ENCODE data around the gene VWA5B2. TPM values are rescaled to one million over a fixed set of nuclear protein-coding genes. Genes with fewer than 3 reads are reported as not detected.

VWA5B2 gene
- total and polyA plus RNA-seq, 4 donors, result 0.12 to 1.7 (median 0.86) TPM

GRCh38 chr3:184291044-184291737 is 61.8 kb downstream of the VWA5B2 start:
- H3K4me1 ChIP-seq (ENCODE audit: control insufficient read depth in 5 of 5, insufficient read depth in 5 of 5, low read length in 5 of 5), result no peaks in the 10 kb centered on the region
- 90 to 91% methylated on average over 22 of the region's 22 CpGs for WGBS, 2 donors

More at GRCh38 chr3:184291044-184291737, 61.8 kb downstream of the VWA5B2 start:
- ATAC-seq (ENCODE audit: insufficient read depth, low FRiP score) (no peak), DNase-seq (no peak)
- Histone ChIP-seq H3K9me3 (ENCODE audit: control insufficient read depth in 4 of 4, insufficient read depth in 3 of 4, low read length in 3 of 4) (no peaks in the 10 kb centered on the region), H3K27ac (ENCODE audit: low read depth in 1 of 2, low read length in 1 of 2) (no peak overlapping the region), H3K9ac (ENCODE audit: insufficient read depth in 1 of 2, low read length in 2 of 2) (no peak overlapping the region), H3K4me3 (no peak overlapping the region), H3K27me3 (ENCODE audit: control insufficient read depth in 3 of 3, insufficient read depth in 3 of 3, low read length in 2 of 3) (peaks cover 0 to 4% (median 0%) of the 10 kb centered on the region in 3 donors), H3K36me3 (ENCODE audit: control insufficient read depth in 4 of 4, insufficient read depth in 4 of 4, low read length in 4 of 4) (no peaks in the 10 kb centered on the region)
- no peak for TF ChIP-seq CTCF (IDR thresholded peaks at IDR 0.05; ENCODE audit: control extremely low read depth, extremely low read depth)

Small RNA genes lying within 50 kb of the gene (small RNA-seq; reads per million reads assigned to genes)
- gene MIR1224 (ENCODE audit: low replicate concordance), result 0.06 reads per million

Other genes with a start within 250 kb of the VWA5B2 start
- 10 to 100 TPM; 29.5 to 78.1 TPM for gene ABCC5, start 211.7 kb upstream of the VWA5B2 start, total RNA-seq
- 10 to 100 TPM; 12.1 to 12.4 TPM for gene ABCC5, start 211.7 kb upstream of the VWA5B2 start, polyA plus RNA-seq
- not detected for gene HTR3D, start 197.8 kb upstream of the VWA5B2 start, total RNA-seq
- gene HTR3D, start 197.8 kb upstream of the VWA5B2 start, polyA plus RNA-seq, result not detected
- under 1 TPM in 1 of 2 donors, not detected in 1; 0.46 TPM for gene HTR3C, start 176.5 kb upstream of the VWA5B2 start, total RNA-seq
- gene HTR3C, start 176.5 kb upstream of the VWA5B2 start, polyA plus RNA-seq, result under 1 TPM; 0.09 to 0.47 TPM
- gene HTR3E, start 132.5 kb upstream of the VWA5B2 start, total RNA-seq, result not detected
- gene HTR3E, start 132.5 kb upstream of the VWA5B2 start, polyA plus RNA-seq, result not detected
- gene EIF2B5, start 94.2 kb upstream of the VWA5B2 start, total RNA-seq, result 10 to 100 TPM; 32.5 to 36.0 TPM
- gene EIF2B5, start 94.2 kb upstream of the VWA5B2 start, polyA plus RNA-seq, result 10 to 100 TPM; 39.7 to 43.2 TPM
- 10 to 100 TPM; 51.8 to 73.5 TPM for gene DVL3, start 74.2 kb upstream of the VWA5B2 start, total RNA-seq
- 10 to 100 TPM; 37.8 to 39.9 TPM for gene DVL3, start 74.2 kb upstream of the VWA5B2 start, polyA plus RNA-seq
- 100 to 1,000 TPM; 173 to 333 TPM for gene AP2M1, start 54.7 kb upstream of the VWA5B2 start, total RNA-seq
- 100 to 1,000 TPM; 153 to 329 TPM for gene AP2M1, start 54.7 kb upstream of the VWA5B2 start, polyA plus RNA-seq
- 10 to 100 TPM; 44.7 to 81.8 TPM for gene ABCF3, start 43.4 kb upstream of the VWA5B2 start, total RNA-seq
- 10 to 100 TPM; 47.5 to 51.4 TPM for gene ABCF3, start 43.4 kb upstream of the VWA5B2 start, polyA plus RNA-seq
- gene ALG3, start 19.4 kb downstream of the VWA5B2 start, total RNA-seq, result 10 to 100 TPM; 24.7 to 54.8 TPM
- gene ALG3, start 19.4 kb downstream of the VWA5B2 start, polyA plus RNA-seq, result 10 to 100 TPM; 32.2 to 68.0 TPM
- 1 to 10 TPM; 2.3 to 4.6 TPM for gene EEF1AKMT4, start 20.1 kb downstream of the VWA5B2 start, total RNA-seq
- 10 to 100 TPM in 1 of 2 donors, 1 to 10 TPM in 1; 5.2 to 12.2 TPM for gene EEF1AKMT4, start 20.1 kb downstream of the VWA5B2 start, polyA plus RNA-seq
- gene CAMK2N2, start 32.0 kb downstream of the VWA5B2 start, total RNA-seq, result under 1 TPM; 0.23 to 0.58 TPM
- gene CAMK2N2, start 32.0 kb downstream of the VWA5B2 start, polyA plus RNA-seq, result under 1 TPM; 0.03 to 0.12 TPM
- under 1 TPM in 1 of 2 donors, not detected in 1; 0.15 TPM for gene ECE2, start 46.4 kb downstream of the VWA5B2 start, total RNA-seq
- not detected for gene ECE2, start 46.4 kb downstream of the VWA5B2 start, polyA plus RNA-seq
- 100 to 1,000 TPM; 119 to 214 TPM for gene PSMD2, start 69.7 kb downstream of the VWA5B2 start, total RNA-seq
- gene PSMD2, start 69.7 kb downstream of the VWA5B2 start, polyA plus RNA-seq, result 100 to 1,000 TPM in 1 of 2 donors, 10 to 100 TPM in 1; 78.7 to 222 TPM
- gene EIF4G1, start 85.0 kb downstream of the VWA5B2 start, total RNA-seq, result 100 to 1,000 TPM; 211 to 419 TPM
- 100 to 1,000 TPM; 201 to 241 TPM for gene EIF4G1, start 85.0 kb downstream of the VWA5B2 start, polyA plus RNA-seq
- 10 to 100 TPM; 15.8 to 21.4 TPM for gene FAM131A, start 108.0 kb downstream of the VWA5B2 start, total RNA-seq
- gene FAM131A, start 108.0 kb downstream of the VWA5B2 start, polyA plus RNA-seq, result 10 to 100 TPM; 12.9 to 15.5 TPM
- 1 to 10 TPM; 5.7 to 8.7 TPM for gene CLCN2, start 132.0 kb downstream of the VWA5B2 start, total RNA-seq
- 1 to 10 TPM; 2.7 to 5.0 TPM for gene CLCN2, start 132.0 kb downstream of the VWA5B2 start, polyA plus RNA-seq
- 10 to 100 TPM; 46.4 to 71.7 TPM for gene POLR2H, start 132.1 kb downstream of the VWA5B2 start, total RNA-seq
- gene POLR2H, start 132.1 kb downstream of the VWA5B2 start, polyA plus RNA-seq, result 100 to 1,000 TPM in 1 of 2 donors, 10 to 100 TPM in 1; 93.2 to 139 TPM
- gene THPO, start 148.6 kb downstream of the VWA5B2 start, total RNA-seq, result under 1 TPM; 0.17 to 0.31 TPM
- gene THPO, start 148.6 kb downstream of the VWA5B2 start, polyA plus RNA-seq, result under 1 TPM; 0.18 to 0.22 TPM
- gene CHRD, start 150.5 kb downstream of the VWA5B2 start, total RNA-seq, result 10 to 100 TPM in 1 of 2 donors, 1 to 10 TPM in 1; 6.7 to 16.7 TPM
- gene CHRD, start 150.5 kb downstream of the VWA5B2 start, polyA plus RNA-seq, result 1 to 10 TPM; 4.2 to 4.9 TPM

Measured in lung (tissue), 13 donors.